ENCODE data around the gene PDGFA. TPM values are rescaled to one million over a fixed set of nuclear protein-coding genes. Genes with fewer than 3 reads are reported as not detected.

Gene PDGFA
- total and polyA plus RNA-seq, 2 experiments from 2014 or later: 4.7 to 8.4 TPM

GRCh38 chr7:498678-499641 lies 20.7 kb downstream of the PDGFA start:
- Histone ChIP-seq H3K27me3 (replicated peaks; ENCODE audit: insufficient read depth) (no peaks in the 10 kb centered on the region), H4K20me1 (ENCODE audit: insufficient read depth) (no peaks in the 10 kb centered on the region), H3K79me2 (ENCODE audit: insufficient read depth) (no peaks in the 10 kb centered on the region), H3K9me2 (ENCODE audit: insufficient read depth) (no peaks in the 10 kb centered on the region), H3K9me3 (ENCODE audit: low read depth) (no peaks in the 10 kb centered on the region), H3K27ac (no peak overlapping the region), H3K4me3 (no peak overlapping the region), H3K4me2 (ENCODE audit: unreplicated experiment) (no peak overlapping the region), H3K4me1 (ENCODE audit: insufficient read depth) (no peaks in the 10 kb centered on the region), H3K9ac (no peak overlapping the region), H2AFZ (no peak overlapping the region), H3F3A (ENCODE audit: insufficient read depth) (no peaks in the 10 kb centered on the region), H3K36me3 (ENCODE audit: low read depth) (no peaks in the 10 kb centered on the region; the same call in 1 of the 2 replicates)
- 77 to 85% methylated on average over 11 of the region's 11 CpGs for WGBS, 2 experiments (ENCODE audit: low coverage in 1 of 2, low lambda C conversion rate in 2 of 2, missing lambda C conversion rate in 2 of 2)
- DNase-seq: no peak
- TF ChIP-seq EZH2phosphoT487 (IDR thresholded peaks at IDR 0.05; ENCODE audit: insufficient read depth, low read depth) (no peak), EZH2 (IDR thresholded peaks at IDR 0.05; ENCODE audit: insufficient read depth, poor library complexity, severe bottlenecking) (no peak)
- in situ Hi-C loops (cut with MboI): no loop called here

GRCh38 chr7:497946-498655 lies 21.5 kb downstream of the PDGFA start:
- Histone ChIP-seq H2AFZ (no peak overlapping the region), H3K36me3 (ENCODE audit: low read depth) (no peaks in the 10 kb centered on the region; the same call in 1 of the 2 replicates), H3F3A (ENCODE audit: insufficient read depth) (no peaks in the 10 kb centered on the region), H3K9ac (no peak overlapping the region), H3K9me2 (ENCODE audit: insufficient read depth) (no peaks in the 10 kb centered on the region), H4K20me1 (ENCODE audit: insufficient read depth) (no peaks in the 10 kb centered on the region), H3K9me3 (ENCODE audit: low read depth) (no peaks in the 10 kb centered on the region), H3K4me2 (ENCODE audit: unreplicated experiment) (no peak overlapping the region), H3K4me1 (ENCODE audit: insufficient read depth) (no peaks in the 10 kb centered on the region), H3K27ac (no peak overlapping the region), H3K79me2 (ENCODE audit: insufficient read depth) (no peaks in the 10 kb centered on the region), H3K27me3 (replicated peaks; ENCODE audit: insufficient read depth) (no peaks in the 10 kb centered on the region), H3K4me3 (no peak overlapping the region)
- no peak for TF ChIP-seq EZH2phosphoT487 (IDR thresholded peaks at IDR 0.05; ENCODE audit: insufficient read depth, low read depth)
- no peak for TF ChIP-seq EZH2 (IDR thresholded peaks at IDR 0.05; ENCODE audit: insufficient read depth, poor library complexity, severe bottlenecking)
- 62% methylated on average over 21 of the region's 21 CpGs for WGBS, 2 experiments (ENCODE audit: low coverage in 1 of 2, low lambda C conversion rate in 2 of 2, missing lambda C conversion rate in 2 of 2)
- in situ Hi-C loops (cut with MboI): no loop called here
- no peak for DNase-seq

- Histone ChIP-seq H3K9me2 (ENCODE audit: insufficient read depth) (no peaks in the 10 kb centered on the region), H3K9ac (no peak overlapping the region), H3K4me3 (no peak overlapping the region), H3K36me3 (ENCODE audit: low read depth) (no peaks in the 10 kb centered on the region; the same call in 1 of the 2 replicates), H3K27me3 (replicated peaks; ENCODE audit: insufficient read depth) (no peaks in the 10 kb centered on the region), H4K20me1 (ENCODE audit: insufficient read depth) (no peaks in the 10 kb centered on the region), H3K79me2 (ENCODE audit: insufficient read depth) (no peaks in the 10 kb centered on the region), H3K4me1 (ENCODE audit: insufficient read depth) (no peaks in the 10 kb centered on the region), H3K27ac (no peak overlapping the region), H3F3A (ENCODE audit: insufficient read depth) (no peaks in the 10 kb centered on the region), H3K9me3 (ENCODE audit: low read depth) (no peaks in the 10 kb centered on the region), H3K4me2 (ENCODE audit: unreplicated experiment) (no peak overlapping the region), H2AFZ (no peak overlapping the region)
- in situ Hi-C loops (cut with MboI): no loop called here
- WGBS, 2 experiments (ENCODE audit: low coverage in 1 of 2, low lambda C conversion rate in 2 of 2, missing lambda C conversion rate in 2 of 2): 94 to 96% methylated on average over 13 of the region's 13 CpGs
- TF ChIP-seq EZH2 (IDR thresholded peaks at IDR 0.05; ENCODE audit: insufficient read depth, poor library complexity, severe bottlenecking) (no peak), EZH2phosphoT487 (IDR thresholded peaks at IDR 0.05; ENCODE audit: insufficient read depth, low read depth) (no peak)
- no peak for DNase-seq
Measured at GRCh38 chr7:497346-497745, 22.3 kb downstream of the PDGFA start.

- H3K36me3 ChIP-seq (ENCODE audit: low read depth): no peaks in the 10 kb centered on the region; the same call in 1 of the 2 replicates
- no peaks in the 10 kb centered on the region for H3F3A ChIP-seq (ENCODE audit: insufficient read depth)
- no peak for TF ChIP-seq EZH2 (IDR thresholded peaks at IDR 0.05; ENCODE audit: insufficient read depth, poor library complexity, severe bottlenecking)
- no peak for TF ChIP-seq EZH2phosphoT487 (IDR thresholded peaks at IDR 0.05; ENCODE audit: insufficient read depth, low read depth)
- no peaks in the 10 kb centered on the region for H3K9me3 ChIP-seq (ENCODE audit: low read depth)
- no peak overlapping the region for H3K4me2 ChIP-seq (ENCODE audit: unreplicated experiment)
- no peak for DNase-seq
- no peaks in the 10 kb centered on the region for H3K4me1 ChIP-seq (ENCODE audit: insufficient read depth)
- H2AFZ ChIP-seq: no peak overlapping the region
- H3K9me2 ChIP-seq (ENCODE audit: insufficient read depth): no peaks in the 10 kb centered on the region
- in situ Hi-C loops (cut with MboI): no loop called here
- no peaks in the 10 kb centered on the region for H3K79me2 ChIP-seq (ENCODE audit: insufficient read depth)
- WGBS, 2 experiments (ENCODE audit: low coverage in 1 of 2, low lambda C conversion rate in 2 of 2, missing lambda C conversion rate in 2 of 2): 67 to 68% methylated on average over 24 of the region's 24 CpGs
- no peak overlapping the region for H3K27ac ChIP-seq
- no peaks in the 10 kb centered on the region for H3K27me3 ChIP-seq (replicated peaks; ENCODE audit: insufficient read depth)
- H3K9ac ChIP-seq: no peak overlapping the region
- no peak overlapping the region for H3K4me3 ChIP-seq
- no peaks in the 10 kb centered on the region for H4K20me1 ChIP-seq (ENCODE audit: insufficient read depth)
Measured at GRCh38 chr7:496528-497295, 22.9 kb downstream of the PDGFA start.

All from GM23248 (cell line).